ENCODE data around the gene ARHGEF33.
A peak's percentile ranks its signal among the peaks of the same experiment; 100 is the strongest.

The ARHGEF33 gene

GRCh38 chr2:39007875-39008504 is 118.3 kb downstream of the ARHGEF33 start:
- no peak for DNase-seq (ENCODE audit: low spot score)
- in situ Hi-C loops (cut with MboI; ENCODE audit: low sequenced_read_pairs, unreplicated experiment), result no loop called here
- no peak for TF ChIP-seq CTCF (IDR thresholded peaks at IDR 0.05; ENCODE audit: borderline replicate concordance, control extremely low read depth, extremely low read depth, insufficient read depth, missing control alignments)

GRCh38 chr2:39008665-39009064 is 119.0 kb downstream of the ARHGEF33 start:
- peak; percentile 3 for DNase-seq (ENCODE audit: low spot score)
- in situ Hi-C loops (cut with MboI; ENCODE audit: low sequenced_read_pairs, unreplicated experiment), result no loop called here

GRCh38 chr2:39013871-39014270 is 124.2 kb downstream of the ARHGEF33 start:
- no peak for DNase-seq (ENCODE audit: low spot score)
- in situ Hi-C loops (cut with MboI; ENCODE audit: low sequenced_read_pairs, unreplicated experiment), result no loop called here
- no peak for TF ChIP-seq CTCF (IDR thresholded peaks at IDR 0.05; ENCODE audit: borderline replicate concordance, control extremely low read depth, extremely low read depth, insufficient read depth, missing control alignments)

More at GRCh38 chr2:39008665-39009064, 119.0 kb downstream of the ARHGEF33 start:
- TF ChIP-seq CTCF (IDR thresholded peaks at IDR 0.05; ENCODE audit: borderline replicate concordance, control extremely low read depth, extremely low read depth, insufficient read depth, missing control alignments), result no peak

GRCh38 chr2:39015424-39015823 is 125.7 kb downstream of the ARHGEF33 start:
- in situ Hi-C loops (cut with MboI; ENCODE audit: low sequenced_read_pairs, unreplicated experiment), result no loop called here
- no peak for TF ChIP-seq CTCF (IDR thresholded peaks at IDR 0.05; ENCODE audit: borderline replicate concordance, control extremely low read depth, extremely low read depth, insufficient read depth, missing control alignments)
- DNase-seq (ENCODE audit: low spot score), result no peak

GRCh38 chr2:39017334-39017733 is 127.7 kb downstream of the ARHGEF33 start:
- TF ChIP-seq CTCF (IDR thresholded peaks at IDR 0.05; ENCODE audit: borderline replicate concordance, control extremely low read depth, extremely low read depth, insufficient read depth, missing control alignments), result no peak
- no peak for DNase-seq (ENCODE audit: low spot score)
- in situ Hi-C loops (cut with MboI; ENCODE audit: low sequenced_read_pairs, unreplicated experiment), result no loop called here

GRCh38 chr2:39018638-39019037 is 129.0 kb downstream of the ARHGEF33 start:
- in situ Hi-C loops (cut with MboI; ENCODE audit: low sequenced_read_pairs, unreplicated experiment), result no loop called here
- TF ChIP-seq CTCF (IDR thresholded peaks at IDR 0.05; ENCODE audit: borderline replicate concordance, control extremely low read depth, extremely low read depth, insufficient read depth, missing control alignments), result no peak
- no peak for DNase-seq (ENCODE audit: low spot score)

All from GM13976 (cell line).